H1 (cell line): ENCODE results near the gene ZNF385B. TPM values are rescaled to one million over a fixed set of nuclear protein-coding genes. Genes with fewer than 3 reads are reported as not detected.

Experiments
- ASH2L ChIP-seq: fragments of 200-600, 300-600 bp; sonication (generic); IDR thresholded peaks from one replicate; pipeline ENCODE4 v1.7.1; 2017; ENCODE audit warnings: low read length
- CREB1 ChIP-seq: IDR thresholded peaks from 2 replicates; pipeline ENCODE4 v1.6.1; 2012; ENCODE audit warnings: inconsistent platforms
- EGR1 ChIP-seq: IDR thresholded peaks from 2 replicates; pipeline ENCODE4 v1.6.1; 2011; ENCODE audit warnings: low read depth, low read length, borderline replicate concordance
- EZH2 ChIP-seq: fragments of 200-600 bp; sonication (generic); IDR thresholded peaks from 2 replicates; pipeline ENCODE4 v1.7.1; 2012; ENCODE audit warnings: low read depth, mild to moderate bottlenecking, moderate library complexity, low read length, inconsistent platforms; ENCODE audit not compliant: severe bottlenecking
- GTF2F1 ChIP-seq: IDR thresholded peaks from 2 replicates; pipeline ENCODE4 v1.6.1; 2012; ENCODE audit warnings: low read depth, low read length, improper control_type of control experiment, borderline replicate concordance
- RXRA ChIP-seq: IDR thresholded peaks from 2 replicates; pipeline ENCODE4 v1.6.1; 2011; ENCODE audit warnings: low read depth, mild to moderate bottlenecking, low read length, moderate library complexity; ENCODE audit not compliant: insufficient read depth
- YY1 ChIP-seq: IDR thresholded peaks from 2 replicates; pipeline ENCODE4 v1.6.1; 2011; ENCODE audit warnings: low read depth, mild to moderate bottlenecking, low read length
- polyA plus RNA-seq, 7 experiments: library from polyadenylated mRNA; depleted of rRNA in 3 of 7; stranded (reverse) in 5 of 7; unstranded in 2 of 7; fragments of >200 nt in 5 of 7; fragments of 200-250 nt in 2 of 7; gene quantifications; 1 replicate in 5 of 7; 2 replicates in 1 of 7; 4 replicates in 1 of 7; pipeline versions ENCODE4 v1.2.1 to v1.2.3, GENCODE V29; 2011 to 2013; ENCODE audit warnings: missing spikeins in 2 of 7, mixed read lengths in 2 of 7
- total RNA-seq: library from RNA; stranded (reverse); fragmentation: NEBNext Ultra II Directional; extraction: Animal tissue kit (Norgen Biotek cat#: 25700); gene quantifications from 2 replicates; pipeline ENCODE4 v1.2.1, GENCODE V29; 2021
- TF ChIP-seq, protein P1 (sequence below): fragments of 300-600 bp; sonication (generic); IDR thresholded peaks from 2 replicates; pipeline ENCODE4 v1.7.1; 2012; ENCODE audit warnings: low read length, moderate library complexity, mild to moderate bottlenecking, inconsistent platforms; ENCODE audit not compliant: insufficient replicate concordance
- TF ChIP-seq, protein P2 (sequence below): IDR thresholded peaks from 2 replicates; pipeline ENCODE4 v1.6.1; 2012; ENCODE audit warnings: inconsistent platforms
- TF ChIP-seq, protein P3 (sequence below): IDR thresholded peaks from 2 replicates; pipeline ENCODE4 v1.6.1; 2012; ENCODE audit warnings: inconsistent platforms

ZNF385B gene
- total and polyA plus RNA-seq, 2 of the 8 experiments (the other 6 are each of a cell fraction or from before 2014, with no cell fraction given) = 1.1 to 3.7 TPM

DNA sequence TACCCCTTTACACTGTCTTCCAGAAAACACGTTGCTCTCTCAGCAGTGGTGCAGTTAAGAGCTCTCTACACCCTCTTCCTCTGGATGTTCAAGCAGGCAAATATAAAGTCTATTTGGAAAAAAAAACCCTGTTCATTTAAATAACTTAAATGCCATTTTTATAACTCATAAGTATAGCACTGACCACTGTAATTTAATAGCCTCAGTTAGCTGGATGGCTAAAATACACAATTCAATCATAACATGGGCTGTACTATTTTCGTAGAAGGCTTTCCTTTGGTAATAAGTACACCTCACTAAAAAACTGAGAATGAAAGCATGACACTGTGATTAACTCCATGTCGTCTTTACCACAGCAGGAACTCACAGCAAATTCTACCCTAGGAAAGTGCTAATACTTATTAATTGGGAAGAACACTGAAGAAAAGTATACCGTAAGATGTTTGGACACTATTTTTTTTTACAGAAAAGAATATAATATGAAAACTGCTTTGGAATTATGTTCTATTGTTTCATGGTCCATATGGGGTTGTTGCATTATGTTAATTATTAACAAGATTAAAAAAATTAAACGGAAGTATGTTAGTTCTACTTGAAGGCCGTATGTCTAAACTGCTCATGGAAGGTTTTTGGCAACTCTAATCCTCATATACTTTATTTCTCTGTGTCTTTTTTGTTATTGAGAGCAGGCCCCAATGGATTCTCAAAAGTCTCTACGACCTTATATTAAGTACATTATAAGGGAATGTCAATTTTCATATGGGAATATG, 269.1 kb downstream of the ZNF385B start (continued):
- no peak for TF ChIP-seq EGR1
- no peak for TF ChIP-seq RXRA
- no peak for TF ChIP-seq CREB1
- TF ChIP-seq EZH2 = no peak
- TF ChIP-seq, protein P1, sequence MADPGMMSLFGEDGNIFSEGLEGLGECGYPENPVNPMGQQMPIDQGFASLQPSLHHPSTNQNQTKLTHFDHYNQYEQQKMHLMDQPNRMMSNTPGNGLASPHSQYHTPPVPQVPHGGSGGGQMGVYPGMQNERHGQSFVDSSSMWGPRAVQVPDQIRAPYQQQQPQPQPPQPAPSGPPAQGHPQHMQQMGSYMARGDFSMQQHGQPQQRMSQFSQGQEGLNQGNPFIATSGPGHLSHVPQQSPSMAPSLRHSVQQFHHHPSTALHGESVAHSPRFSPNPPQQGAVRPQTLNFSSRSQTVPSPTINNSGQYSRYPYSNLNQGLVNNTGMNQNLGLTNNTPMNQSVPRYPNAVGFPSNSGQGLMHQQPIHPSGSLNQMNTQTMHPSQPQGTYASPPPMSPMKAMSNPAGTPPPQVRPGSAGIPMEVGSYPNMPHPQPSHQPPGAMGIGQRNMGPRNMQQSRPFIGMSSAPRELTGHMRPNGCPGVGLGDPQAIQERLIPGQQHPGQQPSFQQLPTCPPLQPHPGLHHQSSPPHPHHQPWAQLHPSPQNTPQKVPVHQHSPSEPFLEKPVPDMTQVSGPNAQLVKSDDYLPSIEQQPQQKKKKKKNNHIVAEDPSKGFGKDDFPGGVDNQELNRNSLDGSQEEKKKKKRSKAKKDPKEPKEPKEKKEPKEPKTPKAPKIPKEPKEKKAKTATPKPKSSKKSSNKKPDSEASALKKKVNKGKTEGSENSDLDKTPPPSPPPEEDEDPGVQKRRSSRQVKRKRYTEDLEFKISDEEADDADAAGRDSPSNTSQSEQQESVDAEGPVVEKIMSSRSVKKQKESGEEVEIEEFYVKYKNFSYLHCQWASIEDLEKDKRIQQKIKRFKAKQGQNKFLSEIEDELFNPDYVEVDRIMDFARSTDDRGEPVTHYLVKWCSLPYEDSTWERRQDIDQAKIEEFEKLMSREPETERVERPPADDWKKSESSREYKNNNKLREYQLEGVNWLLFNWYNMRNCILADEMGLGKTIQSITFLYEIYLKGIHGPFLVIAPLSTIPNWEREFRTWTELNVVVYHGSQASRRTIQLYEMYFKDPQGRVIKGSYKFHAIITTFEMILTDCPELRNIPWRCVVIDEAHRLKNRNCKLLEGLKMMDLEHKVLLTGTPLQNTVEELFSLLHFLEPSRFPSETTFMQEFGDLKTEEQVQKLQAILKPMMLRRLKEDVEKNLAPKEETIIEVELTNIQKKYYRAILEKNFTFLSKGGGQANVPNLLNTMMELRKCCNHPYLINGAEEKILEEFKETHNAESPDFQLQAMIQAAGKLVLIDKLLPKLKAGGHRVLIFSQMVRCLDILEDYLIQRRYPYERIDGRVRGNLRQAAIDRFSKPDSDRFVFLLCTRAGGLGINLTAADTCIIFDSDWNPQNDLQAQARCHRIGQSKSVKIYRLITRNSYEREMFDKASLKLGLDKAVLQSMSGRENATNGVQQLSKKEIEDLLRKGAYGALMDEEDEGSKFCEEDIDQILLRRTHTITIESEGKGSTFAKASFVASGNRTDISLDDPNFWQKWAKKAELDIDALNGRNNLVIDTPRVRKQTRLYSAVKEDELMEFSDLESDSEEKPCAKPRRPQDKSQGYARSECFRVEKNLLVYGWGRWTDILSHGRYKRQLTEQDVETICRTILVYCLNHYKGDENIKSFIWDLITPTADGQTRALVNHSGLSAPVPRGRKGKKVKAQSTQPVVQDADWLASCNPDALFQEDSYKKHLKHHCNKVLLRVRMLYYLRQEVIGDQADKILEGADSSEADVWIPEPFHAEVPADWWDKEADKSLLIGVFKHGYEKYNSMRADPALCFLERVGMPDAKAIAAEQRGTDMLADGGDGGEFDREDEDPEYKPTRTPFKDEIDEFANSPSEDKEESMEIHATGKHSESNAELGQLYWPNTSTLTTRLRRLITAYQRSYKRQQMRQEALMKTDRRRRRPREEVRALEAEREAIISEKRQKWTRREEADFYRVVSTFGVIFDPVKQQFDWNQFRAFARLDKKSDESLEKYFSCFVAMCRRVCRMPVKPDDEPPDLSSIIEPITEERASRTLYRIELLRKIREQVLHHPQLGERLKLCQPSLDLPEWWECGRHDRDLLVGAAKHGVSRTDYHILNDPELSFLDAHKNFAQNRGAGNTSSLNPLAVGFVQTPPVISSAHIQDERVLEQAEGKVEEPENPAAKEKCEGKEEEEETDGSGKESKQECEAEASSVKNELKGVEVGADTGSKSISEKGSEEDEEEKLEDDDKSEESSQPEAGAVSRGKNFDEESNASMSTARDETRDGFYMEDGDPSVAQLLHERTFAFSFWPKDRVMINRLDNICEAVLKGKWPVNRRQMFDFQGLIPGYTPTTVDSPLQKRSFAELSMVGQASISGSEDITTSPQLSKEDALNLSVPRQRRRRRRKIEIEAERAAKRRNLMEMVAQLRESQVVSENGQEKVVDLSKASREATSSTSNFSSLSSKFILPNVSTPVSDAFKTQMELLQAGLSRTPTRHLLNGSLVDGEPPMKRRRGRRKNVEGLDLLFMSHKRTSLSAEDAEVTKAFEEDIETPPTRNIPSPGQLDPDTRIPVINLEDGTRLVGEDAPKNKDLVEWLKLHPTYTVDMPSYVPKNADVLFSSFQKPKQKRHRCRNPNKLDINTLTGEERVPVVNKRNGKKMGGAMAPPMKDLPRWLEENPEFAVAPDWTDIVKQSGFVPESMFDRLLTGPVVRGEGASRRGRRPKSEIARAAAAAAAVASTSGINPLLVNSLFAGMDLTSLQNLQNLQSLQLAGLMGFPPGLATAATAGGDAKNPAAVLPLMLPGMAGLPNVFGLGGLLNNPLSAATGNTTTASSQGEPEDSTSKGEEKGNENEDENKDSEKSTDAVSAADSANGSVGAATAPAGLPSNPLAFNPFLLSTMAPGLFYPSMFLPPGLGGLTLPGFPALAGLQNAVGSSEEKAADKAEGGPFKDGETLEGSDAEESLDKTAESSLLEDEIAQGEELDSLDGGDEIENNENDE = no peak
- TF ChIP-seq YY1 = no peak
- no peak for TF ChIP-seq GTF2F1
- TF ChIP-seq, protein P2, sequence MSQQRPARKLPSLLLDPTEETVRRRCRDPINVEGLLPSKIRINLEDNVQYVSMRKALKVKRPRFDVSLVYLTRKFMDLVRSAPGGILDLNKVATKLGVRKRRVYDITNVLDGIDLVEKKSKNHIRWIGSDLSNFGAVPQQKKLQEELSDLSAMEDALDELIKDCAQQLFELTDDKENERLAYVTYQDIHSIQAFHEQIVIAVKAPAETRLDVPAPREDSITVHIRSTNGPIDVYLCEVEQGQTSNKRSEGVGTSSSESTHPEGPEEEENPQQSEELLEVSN = no peak
- TF ChIP-seq ASH2L = no peak
- TF ChIP-seq, protein P3, sequence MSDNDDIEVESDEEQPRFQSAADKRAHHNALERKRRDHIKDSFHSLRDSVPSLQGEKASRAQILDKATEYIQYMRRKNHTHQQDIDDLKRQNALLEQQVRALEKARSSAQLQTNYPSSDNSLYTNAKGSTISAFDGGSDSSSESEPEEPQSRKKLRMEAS = no peak
